HepG2 (cell line): ENCODE data around the gene ACRBP.

Source experiments
- CEBPB ChIP-seq: IDR thresholded peaks from 2 replicates; pipeline ENCODE4 v1.6.1; 2011; ENCODE audit warnings: low read depth, low read length, improper control_type of control experiment, borderline replicate concordance
- CREM ChIP-seq, 2 experiments: sonication (generic) in 1 of 2; formaldehyde crosslinking in 1 of 2; IDR thresholded peaks; 2 replicates each; pipeline versions ENCODE4 v1.4.0 to v1.6.1; 2016 to 2020; ENCODE audit warnings: antibody characterized with exemption in 1 of 2, mild to moderate bottlenecking in 1 of 2, missing genetic modification reagents in 1 of 2
- CTCF ChIP-seq: sonication (generic); formaldehyde crosslinking; IDR thresholded peaks from 2 replicates; pipeline ENCODE4 v1.5.0; 2020; ENCODE audit warnings: mild to moderate bottlenecking, missing genetic modification reagents, moderate library complexity
- EZH2 ChIP-seq: conservative IDR thresholded peaks from 2 replicates; pipeline ENCODE4 v1.6.1; 2012; ENCODE audit warnings: mild to moderate bottlenecking, low read depth, low read length, moderate library complexity
- JUN ChIP-seq: sonication (generic); formaldehyde crosslinking; IDR thresholded peaks from 2 replicates; pipeline ENCODE4 v1.4.0; 2020; ENCODE audit warnings: mild to moderate bottlenecking, missing genetic modification reagents
- KLF11 ChIP-seq: IDR thresholded peaks from 2 replicates; pipeline ENCODE4 v1.6.1; 2016; ENCODE audit warnings: missing compliant biosample characterization
- MYC ChIP-seq: sonication (generic); formaldehyde crosslinking; IDR thresholded peaks from 2 replicates; pipeline ENCODE4 v1.9.0; 2021; ENCODE audit warnings: missing genetic modification reagents, borderline replicate concordance
- MYNN ChIP-seq: sonication (generic); formaldehyde crosslinking; IDR thresholded peaks from 2 replicates; pipeline ENCODE4 v1.4.0; 2020; ENCODE audit warnings: mild to moderate bottlenecking, low read depth, missing genetic modification reagents
- RNF219 ChIP-seq: sonication (generic); formaldehyde crosslinking; IDR thresholded peaks from 2 replicates; pipeline ENCODE4 v1.5.0; 2020; ENCODE audit warnings: mild to moderate bottlenecking, missing genetic modification reagents
- SP4 ChIP-seq: sonication (generic); formaldehyde crosslinking; IDR thresholded peaks from 2 replicates; pipeline ENCODE4 v1.8.1; 2023; ENCODE audit warnings: mild to moderate bottlenecking, missing genetic modification reagents
- THAP11 ChIP-seq: IDR thresholded peaks from 2 replicates; pipeline ENCODE4 v1.6.1; 2016; ENCODE audit warnings: missing biosample characterization, missing genetic modification reagents
- YEATS2 ChIP-seq: sonication (generic); formaldehyde crosslinking; IDR thresholded peaks from 2 replicates; pipeline ENCODE4 v1.4.0; 2020; ENCODE audit warnings: missing genetic modification reagents, borderline replicate concordance
- ZEB1 ChIP-seq: IDR thresholded peaks from 2 replicates; pipeline ENCODE4 v1.6.1; 2012; ENCODE audit warnings: mild to moderate bottlenecking, low read depth, inconsistent platforms; ENCODE audit not compliant: insufficient replicate concordance
- ZSCAN20 ChIP-seq: sonication (generic); formaldehyde crosslinking; IDR thresholded peaks from 2 replicates; pipeline ENCODE4 v1.4.0; 2020; ENCODE audit warnings: missing genetic modification reagents, mild to moderate bottlenecking, borderline replicate concordance

GRCh38 chr12:6653342-6653741 lies 6.1 kb upstream of the ACRBP start:
- TF ChIP-seq JUN (CRISPR knock-in tag) (no peak), THAP11 (CRISPR knock-in tag) (no peak), RNF219 (CRISPR knock-in tag) (no peak), KLF11 (no peak), MYC (CRISPR knock-in tag) (no peak), YEATS2 (CRISPR knock-in tag) (no peak), CTCF (no peak), SP4 (CRISPR knock-in tag) (no peak), CREM (IDR thresholded peaks at IDR 0.05) (no peak), CREM (CRISPR knock-in tag; IDR thresholded peaks at IDR 0.05) (no peak), EZH2 (no peak), ZSCAN20 (CRISPR knock-in tag) (no peak), MYNN (no peak), CEBPB (no peak), ZEB1 (no peak)
